K562 (cell line): ENCODE data around the gene PPP1CB. TPM values are rescaled to one million over a fixed set of nuclear protein-coding genes. Genes with fewer than 3 reads are reported as not detected.

ENCODE experiments used
- ATAC-seq: fragments of 200-7000 bp; cut with Tn5 transposase; 3 replicates; pipeline ENCODE4 v1.9.1; 2020; ENCODE audit warnings: moderate library complexity
- BruUV-seq: library from RNA; stranded (reverse); fragments of 400-500 nt; replicated peaks from 2 replicates; lab custom pipeline; 2021; lab: Mats Ljungman, UMichigan
- CTCF ChIA-PET: fragments of 300-600 bp; formaldehyde crosslinking; extraction: SDS; loops from one replicate; lab custom pipeline; 2021; ENCODE audit warnings: low intra/inter-chr PET ratio; lab: Yijun Ruan, JAX
- POLR2A ChIA-PET: fragments of 300-600, 350-650 bp; sonication (Branson Sonifier 250); formaldehyde crosslinking; extraction: SDS; loops from one replicate; lab custom pipeline; 2021; ENCODE audit warnings: antibody characterized with exemption, inconsistent platforms; lab: Yijun Ruan, JAX
- DNase-seq, 4 experiments: peaks; one replicate each; pipeline versions ENCODE4 v3.0.0 to v3.0.0-alpha.2; 2011 to 2018; ENCODE audit warnings: low spot score in 3 of 4, mixed read lengths in 3 of 4; ENCODE audit errors: extremely low read depth in 1 of 4
- FAIRE-seq: peaks from 2 replicates; lab custom pipeline; 2011; peaks lifted over from hg19 to GRCh38; lab: Jason Lieb, UNC
- H2AFZ ChIP-seq: 2 replicates; pipeline ENCODE4 v1.6.0; 2011; ENCODE audit warnings: low read depth, low read length, control low read depth, inconsistent platforms
- H3K27ac ChIP-seq: fragments of 200-600 bp; 3 replicates; pipeline ENCODE4 v1.8.0; 2011; ENCODE audit warnings: low read depth, mild to moderate bottlenecking, control low read depth, inconsistent platforms, low read length, moderate library complexity, mixed read lengths; ENCODE audit errors: extremely low read depth
- H3K27me3 ChIP-seq, 2 experiments: fragments of 300-600 bp in 1 of 2; 2 replicates in 1 of 2; 3 replicates in 1 of 2; pipeline versions ENCODE4 v1.6.0 to v1.8.0; 2011; ENCODE audit warnings: inconsistent platforms in 2 of 2, low read length in 2 of 2, mild to moderate bottlenecking in 1 of 2, mixed read lengths in 1 of 2, moderate library complexity in 1 of 2; ENCODE audit not compliant: control insufficient read depth in 2 of 2, insufficient read depth in 2 of 2
- H3K36me3 ChIP-seq: fragments of 300-600 bp; 3 replicates; pipeline ENCODE4 v1.8.0; 2011; ENCODE audit warnings: mild to moderate bottlenecking, low read length, inconsistent platforms; ENCODE audit not compliant: control insufficient read depth, insufficient read depth
- H3K4me1 ChIP-seq, 2 experiments: fragments of 200-600 bp in 1 of 2; replicated peaks in 1 of 2; 2 replicates in 1 of 2; 3 replicates in 1 of 2; pipeline versions ENCODE4 v1.5.1 to v1.8.0; 2011; ENCODE audit warnings: inconsistent platforms in 2 of 2, low read length in 2 of 2, mild to moderate bottlenecking in 1 of 2, mixed read lengths in 1 of 2, moderate library complexity in 1 of 2; ENCODE audit not compliant: control insufficient read depth in 2 of 2, insufficient read depth in 2 of 2
- H3K4me2 ChIP-seq: 2 replicates; pipeline ENCODE4 v1.6.1; 2011; ENCODE audit warnings: low read length, control low read depth, inconsistent platforms, mixed read lengths; ENCODE audit not compliant: insufficient read depth
- H3K4me3 ChIP-seq: fragments of 200-600 bp; sonication (generic), shearing (Covaris generic); 2 replicates; pipeline ENCODE4 v1.5.1; 2016; ENCODE audit warnings: control low read depth, inconsistent platforms
- H3K79me2 ChIP-seq: fragments of 200-600 bp; 3 replicates; pipeline ENCODE4 v1.8.0; 2011; ENCODE audit warnings: low read length, inconsistent platforms; ENCODE audit not compliant: control insufficient read depth, insufficient read depth
- H3K9ac ChIP-seq, 2 experiments: 2 replicates each; pipeline versions ENCODE4 v1.6.0 to v1.6.1; 2011; ENCODE audit warnings: low read depth in 2 of 2, low read length in 2 of 2, control low read depth in 1 of 2, inconsistent platforms in 1 of 2, mild to moderate bottlenecking in 1 of 2, mixed read lengths in 1 of 2; ENCODE audit not compliant: insufficient read depth in 1 of 2
- H3K9me1 ChIP-seq: one replicate; pipeline ENCODE4 v1.6.0; 2011; ENCODE audit warnings: inconsistent platforms, mild to moderate bottlenecking, low read length, moderate library complexity; ENCODE audit not compliant: control insufficient read depth, insufficient read depth
- H3K9me3 ChIP-seq: replicated peaks from 2 replicates; pipeline ENCODE4 v1.5.1; 2011; ENCODE audit warnings: low read depth, low read length, inconsistent platforms; ENCODE audit not compliant: control insufficient read depth, insufficient read depth
- H4K20me1 ChIP-seq: replicated peaks from 2 replicates; pipeline ENCODE4 v1.6.1; 2011; ENCODE audit warnings: low read length, inconsistent platforms, mixed read lengths; ENCODE audit not compliant: control insufficient read depth, insufficient read depth
- ELF2 ChIP-seq: fragments of 250-450 bp; sonication (Bioruptor Pico); IDR thresholded peaks from 2 replicates; pipeline ENCODE4 v1.5.0; 2021; ENCODE audit warnings: mild to moderate bottlenecking
- GABPA ChIP-seq: fragments of 200-800 bp; sonication (Bioruptor generic); conservative IDR thresholded peaks from 2 replicates; pipeline ENCODE4 v1.6.1; 2016; ENCODE audit warnings: low read depth, missing genetic modification characterization, missing compliant biosample characterization
- HMG20B ChIP-seq: fragments of 250-450 bp; sonication (Bioruptor Pico); IDR thresholded peaks from 2 replicates; pipeline ENCODE4 v1.5.0; 2021; ENCODE audit warnings: mild to moderate bottlenecking
- KDM2B ChIP-seq: fragments of 250-450 bp; sonication (Bioruptor Pico); IDR thresholded peaks from 2 replicates; pipeline ENCODE4 v1.8.0; 2021; ENCODE audit warnings: mild to moderate bottlenecking, moderate library complexity
- NBN ChIP-seq: fragments of 450-650 bp; IDR thresholded peaks from 2 replicates; pipeline ENCODE4 v1.6.1; 2016; ENCODE audit warnings: low read depth, mild to moderate bottlenecking
- TRIM28 ChIP-seq: fragments of 450-650 bp; IDR thresholded peaks from 2 replicates; pipeline ENCODE4 v1.6.1; 2017
- ZKSCAN3 ChIP-seq: fragments of 250-450 bp; sonication (Bioruptor Pico); IDR thresholded peaks from 2 replicates; pipeline ENCODE4 v1.4.0; 2020
- ZNF175 ChIP-seq: fragments of 200-800 bp; sonication (Bioruptor generic); IDR thresholded peaks from 2 replicates; pipeline ENCODE4 v1.6.1; 2016; ENCODE audit warnings: low read depth, mild to moderate bottlenecking, missing genetic modification characterization, missing compliant biosample characterization
- ZNF717 ChIP-seq: fragments of 250-450 bp; sonication (Bioruptor Pico); IDR thresholded peaks from 2 replicates; pipeline ENCODE4 v1.5.0; 2021
- ZSCAN29 ChIP-seq: fragments of 450-650 bp; IDR thresholded peaks from 2 replicates; pipeline ENCODE4 v1.6.1; 2017
- WGBS: fragments of 100-300 bp; shearing (Covaris generic); methylation state at CpG from one replicate; pipeline ENCODE4 v1.1.6; 2016; ENCODE audit warnings: low coverage, mixed read lengths; ENCODE audit not compliant: insufficient coverage; ENCODE audit errors: missing lambda C conversion rate; 5-methylcytosine and 5-hydroxymethylcytosine counted together
- in situ Hi-C: fragments of 300-500 bp; cut with MboI; formaldehyde crosslinking; loops from 4 replicates; pipeline ENCODE4 v1.15.0; 2018; ENCODE audit warnings: inconsistent platforms, mixed read lengths
- intact Hi-C: fragments of 100-400 bp; cut with micrococcal nuclease; formaldehyde crosslinking; loops from 2 replicates; pipeline ENCODE4 v1.14.2; 2022
- polyA plus RNA-seq, 8 experiments: library from polyadenylated mRNA; depleted of rRNA in 4 of 8; stranded (reverse) in 5 of 8; unstranded in 3 of 8; fragments of >200 nt; fragmentation: Nextera tagmentation in 2 of 8; fragmentation: Illumina TruSeq in 1 of 8; extraction: Ambion mirVana in 2 of 8; extraction: Trizol in 1 of 8; gene quantifications; 2 replicates each; pipeline versions ENCODE4 v1.2.1 to v1.2.3, GENCODE V29; 2011 to 2014; ENCODE audit warnings: inconsistent platforms in 1 of 8, missing spikeins in 1 of 8
- total RNA-seq, 7 experiments: library from RNA; depleted of rRNA in 6 of 7; stranded (reverse); fragments of >200 nt in 6 of 7; fragmentation: Illumina TruSeq in 2 of 7; extraction: Trizol in 2 of 7; gene quantifications; 2 replicates each; pipeline versions ENCODE4 v1.2.1 to v1.2.3, GENCODE V29; 2011 to 2021; ENCODE audit warnings: low replicate concordance in 1 of 7
- TF ChIP-seq, protein P1 (sequence below): fragments of 450-650 bp; formaldehyde crosslinking; IDR thresholded peaks from 2 replicates; pipeline ENCODE4 v1.4.0; 2022; ENCODE audit warnings: missing genetic modification characterization
- TF ChIP-seq, protein P2 (sequence below), 2 experiments: fragments of 450-650 bp; IDR thresholded peaks; 2 replicates each; pipeline ENCODE4 v1.6.1; 2018; ENCODE audit warnings: mild to moderate bottlenecking in 2 of 2, low read depth in 1 of 2; ENCODE audit not compliant: partially characterized antibody in 2 of 2
- TF ChIP-seq, protein P3 (sequence below): fragments of 200-400 bp; formaldehyde crosslinking; IDR thresholded peaks from 2 replicates; pipeline ENCODE4 v1.6.1; 2017; ENCODE audit warnings: mild to moderate bottlenecking, low read depth, low read length, moderate library complexity

PPP1CB gene
- total and polyA plus RNA-seq, 9 of the 15 experiments (the other 6 are each of a cell fraction or from before 2014, with no cell fraction given) = 25.6 to 118 (median 58.9) TPM

DNA sequence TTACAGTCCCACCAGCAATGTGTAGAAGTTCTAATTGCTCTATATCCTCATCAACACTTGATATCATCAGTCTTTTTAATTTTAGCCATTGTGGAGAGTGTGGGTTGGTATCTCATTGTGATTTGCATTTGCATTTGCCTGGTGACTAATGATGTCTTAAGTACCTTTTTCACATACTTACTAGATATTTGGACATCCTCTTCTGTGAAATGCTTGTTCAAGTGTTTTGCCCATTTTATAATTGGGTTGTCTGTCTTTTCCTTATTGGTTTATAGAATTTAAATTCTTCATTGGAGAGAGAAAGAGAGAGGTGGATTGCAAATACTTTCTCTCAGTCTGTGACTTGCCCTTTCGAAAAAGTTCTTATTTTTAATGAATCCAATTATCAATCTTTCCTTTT, 14.0 kb upstream of the PPP1CB start:
- no peaks in the 10 kb centered on the region for H3K9me1 ChIP-seq
- no peak overlapping the region for H3K9ac ChIP-seq
- no peak overlapping the region for H3K4me2 ChIP-seq
- TF ChIP-seq GABPA (no peak), ZNF717 (CRISPR knock-in tag) (no peak), ELF2 (CRISPR knock-in tag) (no peak), ZNF175 (no peak), KDM2B (CRISPR knock-in tag) (no peak), ZSCAN29 (no peak), NBN (no peak), TRIM28 (0 out of 2 replicates have a peak, but pooled peaks have one; percentile 48), ZKSCAN3 (CRISPR knock-in tag) (no peak), HMG20B (CRISPR knock-in tag) (no peak)
- TF ChIP-seq, protein P1, sequence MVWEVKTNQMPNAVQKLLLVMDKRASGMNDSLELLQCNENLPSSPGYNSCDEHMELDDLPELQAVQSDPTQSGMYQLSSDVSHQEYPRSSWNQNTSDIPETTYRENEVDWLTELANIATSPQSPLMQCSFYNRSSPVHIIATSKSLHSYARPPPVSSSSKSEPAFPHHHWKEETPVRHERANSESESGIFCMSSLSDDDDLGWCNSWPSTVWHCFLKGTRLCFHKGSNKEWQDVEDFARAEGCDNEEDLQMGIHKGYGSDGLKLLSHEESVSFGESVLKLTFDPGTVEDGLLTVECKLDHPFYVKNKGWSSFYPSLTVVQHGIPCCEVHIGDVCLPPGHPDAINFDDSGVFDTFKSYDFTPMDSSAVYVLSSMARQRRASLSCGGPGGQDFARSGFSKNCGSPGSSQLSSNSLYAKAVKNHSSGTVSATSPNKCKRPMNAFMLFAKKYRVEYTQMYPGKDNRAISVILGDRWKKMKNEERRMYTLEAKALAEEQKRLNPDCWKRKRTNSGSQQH (CRISPR knock-in tag) = no peak
- TF ChIP-seq, protein P2, sequence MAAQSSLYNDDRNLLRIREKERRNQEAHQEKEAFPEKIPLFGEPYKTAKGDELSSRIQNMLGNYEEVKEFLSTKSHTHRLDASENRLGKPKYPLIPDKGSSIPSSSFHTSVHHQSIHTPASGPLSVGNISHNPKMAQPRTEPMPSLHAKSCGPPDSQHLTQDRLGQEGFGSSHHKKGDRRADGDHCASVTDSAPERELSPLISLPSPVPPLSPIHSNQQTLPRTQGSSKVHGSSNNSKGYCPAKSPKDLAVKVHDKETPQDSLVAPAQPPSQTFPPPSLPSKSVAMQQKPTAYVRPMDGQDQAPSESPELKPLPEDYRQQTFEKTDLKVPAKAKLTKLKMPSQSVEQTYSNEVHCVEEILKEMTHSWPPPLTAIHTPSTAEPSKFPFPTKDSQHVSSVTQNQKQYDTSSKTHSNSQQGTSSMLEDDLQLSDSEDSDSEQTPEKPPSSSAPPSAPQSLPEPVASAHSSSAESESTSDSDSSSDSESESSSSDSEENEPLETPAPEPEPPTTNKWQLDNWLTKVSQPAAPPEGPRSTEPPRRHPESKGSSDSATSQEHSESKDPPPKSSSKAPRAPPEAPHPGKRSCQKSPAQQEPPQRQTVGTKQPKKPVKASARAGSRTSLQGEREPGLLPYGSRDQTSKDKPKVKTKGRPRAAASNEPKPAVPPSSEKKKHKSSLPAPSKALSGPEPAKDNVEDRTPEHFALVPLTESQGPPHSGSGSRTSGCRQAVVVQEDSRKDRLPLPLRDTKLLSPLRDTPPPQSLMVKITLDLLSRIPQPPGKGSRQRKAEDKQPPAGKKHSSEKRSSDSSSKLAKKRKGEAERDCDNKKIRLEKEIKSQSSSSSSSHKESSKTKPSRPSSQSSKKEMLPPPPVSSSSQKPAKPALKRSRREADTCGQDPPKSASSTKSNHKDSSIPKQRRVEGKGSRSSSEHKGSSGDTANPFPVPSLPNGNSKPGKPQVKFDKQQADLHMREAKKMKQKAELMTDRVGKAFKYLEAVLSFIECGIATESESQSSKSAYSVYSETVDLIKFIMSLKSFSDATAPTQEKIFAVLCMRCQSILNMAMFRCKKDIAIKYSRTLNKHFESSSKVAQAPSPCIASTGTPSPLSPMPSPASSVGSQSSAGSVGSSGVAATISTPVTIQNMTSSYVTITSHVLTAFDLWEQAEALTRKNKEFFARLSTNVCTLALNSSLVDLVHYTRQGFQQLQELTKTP (IDR thresholded peaks at IDR 0.05; ENCODE audit: low read depth in 1 of 2, partially characterized antibody in 2 of 2) = peak in 1 of 2 experiments; percentile 99
- TF ChIP-seq, protein P3, sequence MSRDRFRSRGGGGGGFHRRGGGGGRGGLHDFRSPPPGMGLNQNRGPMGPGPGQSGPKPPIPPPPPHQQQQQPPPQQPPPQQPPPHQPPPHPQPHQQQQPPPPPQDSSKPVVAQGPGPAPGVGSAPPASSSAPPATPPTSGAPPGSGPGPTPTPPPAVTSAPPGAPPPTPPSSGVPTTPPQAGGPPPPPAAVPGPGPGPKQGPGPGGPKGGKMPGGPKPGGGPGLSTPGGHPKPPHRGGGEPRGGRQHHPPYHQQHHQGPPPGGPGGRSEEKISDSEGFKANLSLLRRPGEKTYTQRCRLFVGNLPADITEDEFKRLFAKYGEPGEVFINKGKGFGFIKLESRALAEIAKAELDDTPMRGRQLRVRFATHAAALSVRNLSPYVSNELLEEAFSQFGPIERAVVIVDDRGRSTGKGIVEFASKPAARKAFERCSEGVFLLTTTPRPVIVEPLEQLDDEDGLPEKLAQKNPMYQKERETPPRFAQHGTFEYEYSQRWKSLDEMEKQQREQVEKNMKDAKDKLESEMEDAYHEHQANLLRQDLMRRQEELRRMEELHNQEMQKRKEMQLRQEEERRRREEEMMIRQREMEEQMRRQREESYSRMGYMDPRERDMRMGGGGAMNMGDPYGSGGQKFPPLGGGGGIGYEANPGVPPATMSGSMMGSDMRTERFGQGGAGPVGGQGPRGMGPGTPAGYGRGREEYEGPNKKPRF = no peak
- TF ChIP-seq, all 486 proteins: peak for 2
- no peak overlapping the region for H3K4me3 ChIP-seq
- POLR2A ChIA-PET = no interaction called here
- no peaks in the 10 kb centered on the region for H3K27me3 ChIP-seq
- in situ Hi-C loops (no loop called here), intact Hi-C loops (no loop called here)
- no TSS peak for BruUV-seq
- H3K27ac ChIP-seq = no peak overlapping the region
- FAIRE-seq = peak; percentile 6
- H2AFZ ChIP-seq = no peak overlapping the region
- ATAC-seq = no peak
- H3K79me2 ChIP-seq = no peaks in the 10 kb centered on the region
- peaks cover 2% of the 10 kb centered on the region; the same call in 1 of the 2 replicates for H3K9me3 ChIP-seq
- no peaks in the 10 kb centered on the region for H3K4me1 ChIP-seq
- no peaks in the 10 kb centered on the region for H3K36me3 ChIP-seq
- DNase-seq = no peak
- WGBS = 11% methylated on average over 1 of the region's 1 CpG
- CTCF ChIA-PET = no interaction called here
- no peaks in the 10 kb centered on the region for H4K20me1 ChIP-seq
